ENCODE data around the gene TUFM. TPM values are rescaled to one million over a fixed set of nuclear protein-coding genes. Genes with fewer than 3 reads are reported as not detected.

The TUFM gene
- total and polyA plus RNA-seq, 2 of the 8 experiments (the other 6 are each of a cell fraction or from before 2014, with no cell fraction given): 216 to 249 TPM

GRCh38 chr16:28876019-28876659 lies 30.0 kb upstream of the TUFM start:
- H3K27ac ChIP-seq (ENCODE audit: low read depth, low read length): no peak overlapping the region; the same call in 1 of the 2 replicates
- no peak overlapping the region for H2BK20ac ChIP-seq (ENCODE audit: low read length)
- TF ChIP-seq SIX5 (IDR thresholded peaks at IDR 0.05; ENCODE audit: low read depth, low read length) (no peak), MAX (IDR thresholded peaks at IDR 0.05) (no peak), TCF12 (IDR thresholded peaks at IDR 0.05; ENCODE audit: low read depth, low read length) (no peak), RAD21 (IDR thresholded peaks at IDR 0.05 in 1 of 2, conservative IDR thresholded peaks at IDR 0.05 in 1 of 2; ENCODE audit: low read depth in 2 of 2, low read length in 2 of 2) (no peak), SP1 (IDR thresholded peaks at IDR 0.05; ENCODE audit: low read depth, low read length) (no peak), EZH2 (IDR thresholded peaks at IDR 0.05; ENCODE audit: low read depth, low read length, severe bottlenecking) (no peak), ATF2 (IDR thresholded peaks at IDR 0.05; ENCODE audit: low read length) (no peak), CBX5 (IDR thresholded peaks at IDR 0.05; ENCODE audit: low read depth, low read length) (no peak), ZNF274 (IDR thresholded peaks at IDR 0.05; ENCODE audit: borderline replicate concordance, extremely low read depth, low read length) (no peak), SIN3A (conservative IDR thresholded peaks at IDR 0.05 in 1 of 2, IDR thresholded peaks at IDR 0.05 in 1 of 2; ENCODE audit: low read depth in 1 of 2, low read length in 2 of 2) (no peak)

More at GRCh38 chr16:28876019-28876659, 30.0 kb upstream of the TUFM start:
- DNase-seq (ENCODE audit: low read depth in 1 of 2, low spot score in 2 of 2) (no peak), FAIRE-seq (no peak)
- Histone ChIP-seq H2BK120ac (replicated peaks; ENCODE audit: low read depth, low read length) (no peak overlapping the region), H3K79me1 (ENCODE audit: low read depth, low read length) (no peaks in the 10 kb centered on the region; the same call in none of the 2 replicates), H3K18ac (ENCODE audit: extremely low read depth, low read length) (no peak overlapping the region), H3K56ac (replicated peaks; ENCODE audit: insufficient read length, low read depth, low read length) (no peak overlapping the region), H3K23me2 (ENCODE audit: low read depth, low read length) (peaks cover 13% of the 10 kb centered on the region), H3K14ac (ENCODE audit: insufficient read length) (no peak overlapping the region), H3K23ac (ENCODE audit: insufficient read length) (no peak overlapping the region), H4K91ac (replicated peaks; ENCODE audit: insufficient read length, low read length) (no peak overlapping the region), H3K4ac (replicated peaks; ENCODE audit: insufficient read length, low read depth, low read length) (no peak overlapping the region), H3K4me3 (ENCODE audit: extremely low read depth in 1 of 4, insufficient read depth in 2 of 4, low read depth in 3 of 4, low read length in 4 of 4) (no peak overlapping the region), H2AFZ (ENCODE audit: low read length) (no peak overlapping the region), H2BK5ac (ENCODE audit: low read depth, low read length) (peak overlapping the region; percentile 66; the same call in 1 of the 2 replicates), H2AK5ac (ENCODE audit: low read depth, low read length) (no peak overlapping the region), H2BK15ac (ENCODE audit: low read length) (no peak overlapping the region), H2BK12ac (ENCODE audit: low read depth, low read length) (no peak overlapping the region), H3K79me2 (ENCODE audit: control insufficient read depth in 1 of 2, insufficient read depth in 2 of 2, low read length in 2 of 2) (no peaks in the 10 kb centered on the region), H4K20me1 (replicated peaks in 1 of 2; ENCODE audit: control insufficient read depth in 1 of 2, insufficient read depth in 2 of 2, low read length in 2 of 2) (peaks cover 2 to 17% of the 10 kb centered on the region in 2 experiments), H3K4me2 (ENCODE audit: insufficient read depth in 1 of 2, low read depth in 2 of 2, low read length in 2 of 2) (no peak overlapping the region), H3K9me3 (ENCODE audit: insufficient read depth in 2 of 2, low read depth in 1 of 2, low read length in 1 of 2) (no peaks in the 10 kb centered on the region), H3K9ac (replicated peaks in 1 of 4; ENCODE audit: extremely low read depth in 1 of 4, low read depth in 3 of 4, low read length in 3 of 4) (no peak overlapping the region), H3K27me3 (replicated peaks in 1 of 4; ENCODE audit: control insufficient read depth in 3 of 4, extremely low read depth in 1 of 4, insufficient read depth in 3 of 4, low read length in 3 of 4) (peaks cover 0 to 5% (median 4%) of the 10 kb centered on the region in 4 experiments; a peak in 2 of 7 replicates), H3K4me1 (replicated peaks in 1 of 4; ENCODE audit: control insufficient read depth in 3 of 4, insufficient read depth in 4 of 4, low read length in 3 of 4) (peaks cover 0 to 27% (median 17%) of the 10 kb centered on the region in 4 experiments; a peak in 6 of 7 replicates), H4K8ac (ENCODE audit: extremely low read depth, insufficient read depth, low read length) (no peak overlapping the region), H3K36me3 (ENCODE audit: control insufficient read depth in 2 of 4, insufficient read depth in 4 of 4, low read length in 3 of 4) (peaks cover 0 to 3% (median under 1%) of the 10 kb centered on the region in 4 experiments; a peak in 5 of 8 replicates), H4K5ac (ENCODE audit: insufficient read length, low read depth, low read length) (no peak overlapping the region)
- ChIA-PET POLR2A (ENCODE audit: partially characterized antibody) (interaction anchor here (0.9 to 13.3 kb wide), 11 partner anchors 13 to 75 kb away, joined by 3 to 164 read pairs (median 3); partner anchors contain the start of genes SH2B1 and TUFM), CTCF (ENCODE audit: partially characterized antibody) (interaction anchor here (1.2 to 5.1 kb wide), 6 partner anchors 11 to 73 kb away, joined by 3 to 42 read pairs (median 14); partner anchors contain the start of genes NFATC2IP and SH2B1)
- WGBS, 2 experiments (ENCODE audit: extremely low coverage in 1 of 2, insufficient coverage in 1 of 2, insufficient read length in 1 of 2, insufficient replicate concordance in 2 of 2, low coverage in 1 of 2, low lambda C conversion rate in 2 of 2, missing lambda C conversion rate in 1 of 2): 82% methylated on average over 8 of the region's 17 CpGs; no CpG with 5 or more reads in 1 of the 2 experiments

Data from H1 (cell line).